HG03571 (cell line): ENCODE measurements around the gene SLC35A4.
"Not testable (repeated sequence)": the region's sequence is repeated elsewhere in the genome, so short reads cannot be mapped to it uniquely, and the experiment has no call there.

Experiments
- ATAC-seq: cut with Tn5 transposase; IDR thresholded peaks from one replicate; pipeline ENCODE4 v1.9.1; 2021; ENCODE audit not compliant: unreplicated experiment

SLC35A4 gene

GRCh38 chr5:140588311-140589070 is 23.9 kb downstream of the SLC35A4 start:
- ATAC-seq, result no peak

GRCh38 chr5:140590861-140591260 is 26.2 kb downstream of the SLC35A4 start:
- no peak for ATAC-seq

GRCh38 chr5:140591747-140592372 is 27.2 kb downstream of the SLC35A4 start:
- ATAC-seq, result no peak

- not testable (repeated sequence) for ATAC-seq
These were observed 28.4 kb downstream of the SLC35A4 start for GRCh38 chr5:140593070-140593469.

- no peak for ATAC-seq
These were observed 29.5 kb downstream of the SLC35A4 start for GRCh38 chr5:140594169-140594568.

- no peak for ATAC-seq
These were observed 31.1 kb downstream of the SLC35A4 start for GRCh38 chr5:140595538-140596300.

- ATAC-seq, result no peak
These were observed 31.7 kb downstream of the SLC35A4 start for GRCh38 chr5:140596321-140596741.

GRCh38 chr5:140598836-140599235 is 34.2 kb downstream of the SLC35A4 start:
- ATAC-seq, result no peak

- ATAC-seq, result no peak
These were observed 35.5 kb downstream of the SLC35A4 start for GRCh38 chr5:140600096-140600495.

GRCh38 chr5:140602147-140602546 is 37.5 kb downstream of the SLC35A4 start:
- ATAC-seq, result no peak

- ATAC-seq, result not testable (repeated sequence)
These were observed 38.7 kb downstream of the SLC35A4 start for GRCh38 chr5:140603446-140603698.

- no peak for ATAC-seq
These were observed 39.1 kb downstream of the SLC35A4 start for GRCh38 chr5:140603734-140604133.

GRCh38 chr5:140605879-140606278 is 41.3 kb downstream of the SLC35A4 start:
- no peak for ATAC-seq

- no peak for ATAC-seq
These were observed 42.4 kb downstream of the SLC35A4 start for GRCh38 chr5:140607031-140607430.

GRCh38 chr5:140608722-140609121 is 44.1 kb downstream of the SLC35A4 start:
- no peak for ATAC-seq

GRCh38 chr5:140609126-140609525 is 44.5 kb downstream of the SLC35A4 start:
- ATAC-seq, result no peak

GRCh38 chr5:140611020-140611521 is 46.4 kb downstream of the SLC35A4 start:
- ATAC-seq, result no peak
